Kidney (tissue), 14 donors: Measurements from ENCODE around the gene FLOT2. TPM values are rescaled to one million over a fixed set of nuclear protein-coding genes. Genes with fewer than 3 reads are reported as not detected.

Experiments used
- DNase-seq, 5 donors: peaks; one replicate each; pipeline ENCODE4 v3.0.0-alpha.2; 2013 to 2020
- FAIRE-seq: peaks from 2 replicates; lab custom pipeline; 2012; peaks lifted over from hg19 to GRCh38; lab: Jason Lieb, UNC
- H3K27ac ChIP-seq, 2 donors: one replicate each; pipeline ENCODE4 v1.7.0; 2013; ENCODE audit warnings: low read depth in 2 of 2, low read length in 2 of 2, inconsistent platforms in 1 of 2
- H3K27me3 ChIP-seq: one replicate; pipeline ENCODE4 v1.7.1; 2013; ENCODE audit warnings: low read length, inconsistent platforms; ENCODE audit not compliant: control insufficient read depth, insufficient read depth
- H3K36me3 ChIP-seq, 3 donors: one replicate each; pipeline versions ENCODE4 v1.7.0 to v1.7.1; 2013; ENCODE audit warnings: low read length in 3 of 3, control low read depth in 1 of 3, inconsistent platforms in 1 of 3; ENCODE audit not compliant: insufficient read depth in 3 of 3, control insufficient read depth in 2 of 3
- H3K4me1 ChIP-seq, 3 donors: one replicate each; pipeline versions ENCODE4 v1.7.0 to v1.7.1; 2013; ENCODE audit warnings: low read length in 3 of 3, inconsistent platforms in 1 of 3, low read depth in 1 of 3; ENCODE audit not compliant: control insufficient read depth in 2 of 3, insufficient read depth in 2 of 3
- H3K4me3 ChIP-seq, 3 donors: one replicate each; pipeline versions ENCODE4 v1.7.0 to v1.8.1; 2013; ENCODE audit warnings: low read length in 3 of 3, control low read depth in 1 of 3, inconsistent platforms in 1 of 3
- H3K9ac ChIP-seq, 3 donors: one replicate each; pipeline versions ENCODE4 v1.7.0 to v1.7.1; 2013; ENCODE audit warnings: low read length in 3 of 3, control low read depth in 1 of 3, inconsistent platforms in 1 of 3
- H3K9me3 ChIP-seq, 3 donors: one replicate each; pipeline versions ENCODE4 v1.7.0 to v1.7.1; 2013; ENCODE audit warnings: low read length in 3 of 3, control low read depth in 1 of 3, inconsistent platforms in 1 of 3; ENCODE audit not compliant: control insufficient read depth in 2 of 3, insufficient read depth in 1 of 3
- CTCF ChIP-seq: IDR thresholded peaks from 3 replicates; pipeline ENCODE4 v1.5.1; 2012; ENCODE audit warnings: mild to moderate bottlenecking, moderate library complexity, borderline replicate concordance; ENCODE audit not compliant: insufficient read depth; ENCODE audit errors: extremely low read depth
- intact Hi-C: fragments of 100-400 bp; cut with DNase I; formaldehyde crosslinking; loops from one replicate; pipeline ENCODE4 v1.11.1; 2022
- polyA plus RNA-seq: library from polyadenylated mRNA; stranded (reverse); fragments of 350-450 nt; fragmentation: Illumina TruSeq; extraction: RNeasy Lipid Tissue Mini Kit (QIAGEN cat#74804); gene quantifications from one replicate; pipeline ENCODE4 v1.2.3, GENCODE V29; 2014; ENCODE audit warnings: low read depth, low replicate concordance; ENCODE audit not compliant: insufficient read depth
- total RNA-seq: library from RNA; stranded (reverse); fragmentation: NEBNext Ultra II Directional; extraction: Animal tissue kit (Norgen Biotek cat#: 25700); gene quantifications from one replicate; pipeline ENCODE4 v1.2.1, GENCODE V29; 2021
- donor health status: control.
- donor health status: control.
- donor health status: control.
- donor health status: control.
- donor health status: control.
- donor health status: DM: yes; HTN: yes; CAD: no.
- donor health status: Normal renal cell carcinoma (clear cell type).

FLOT2 gene
- total and polyA plus RNA-seq, 2 donors from 2014 or later: 200 to 260 TPM

- no peaks in the 10 kb centered on the region for H3K9me3 ChIP-seq
- no peak for DNase-seq
- FAIRE-seq: no peak
- no peak overlapping the region for H3K4me3 ChIP-seq
- H3K4me1 ChIP-seq: peaks cover 0 to 23% (median 19%) of the 10 kb centered on the region in 3 donors
- no peaks in the 10 kb centered on the region for H3K27me3 ChIP-seq
- H3K27ac ChIP-seq: no peak overlapping the region
- intact Hi-C loops: no loop called here
- TF ChIP-seq CTCF: no peak
- H3K9ac ChIP-seq: no peak overlapping the region
- peaks cover 0 to 8% (median 0%) of the 10 kb centered on the region in 3 donors for H3K36me3 ChIP-seq
Measured at GRCh38 chr17:28889996-28890395, 7.5 kb downstream of the FLOT2 start.

GRCh38 chr17:28888832-28889231 lies 8.7 kb downstream of the FLOT2 start:
- intact Hi-C loops: no loop called here

GRCh38 chr17:28887871-28888471 lies 9.6 kb downstream of the FLOT2 start:
- no peak overlapping the region for H3K27ac ChIP-seq
- no peak overlapping the region for H3K4me3 ChIP-seq
- no peak for DNase-seq
- H3K9me3 ChIP-seq: no peaks in the 10 kb centered on the region
- H3K4me1 ChIP-seq: peaks cover 0 to 18% (median 15%) of the 10 kb centered on the region in 3 donors
- intact Hi-C loops: no loop called here
- no peaks in the 10 kb centered on the region for H3K27me3 ChIP-seq
- H3K9ac ChIP-seq: no peak overlapping the region
- TF ChIP-seq CTCF: no peak
- H3K36me3 ChIP-seq: peaks cover 0 to 19% (median 7%) of the 10 kb centered on the region in 3 donors
- no peak for FAIRE-seq

More at GRCh38 chr17:28888832-28889231, 8.7 kb downstream of the FLOT2 start:
- Histone ChIP-seq H3K36me3 (peaks cover 0 to 16% (median 7%) of the 10 kb centered on the region in 3 donors), H3K27me3 (no peaks in the 10 kb centered on the region), H3K9ac (no peak overlapping the region), H3K4me3 (no peak overlapping the region), H3K27ac (no peak overlapping the region), H3K4me1 (peaks cover 0 to 23% (median 19%) of the 10 kb centered on the region in 3 donors), H3K9me3 (no peaks in the 10 kb centered on the region)
- no peak for TF ChIP-seq CTCF
- FAIRE-seq (no peak), DNase-seq (no peak)
